Measurements from ENCODE around the gene REN.

Gene REN

DNA sequence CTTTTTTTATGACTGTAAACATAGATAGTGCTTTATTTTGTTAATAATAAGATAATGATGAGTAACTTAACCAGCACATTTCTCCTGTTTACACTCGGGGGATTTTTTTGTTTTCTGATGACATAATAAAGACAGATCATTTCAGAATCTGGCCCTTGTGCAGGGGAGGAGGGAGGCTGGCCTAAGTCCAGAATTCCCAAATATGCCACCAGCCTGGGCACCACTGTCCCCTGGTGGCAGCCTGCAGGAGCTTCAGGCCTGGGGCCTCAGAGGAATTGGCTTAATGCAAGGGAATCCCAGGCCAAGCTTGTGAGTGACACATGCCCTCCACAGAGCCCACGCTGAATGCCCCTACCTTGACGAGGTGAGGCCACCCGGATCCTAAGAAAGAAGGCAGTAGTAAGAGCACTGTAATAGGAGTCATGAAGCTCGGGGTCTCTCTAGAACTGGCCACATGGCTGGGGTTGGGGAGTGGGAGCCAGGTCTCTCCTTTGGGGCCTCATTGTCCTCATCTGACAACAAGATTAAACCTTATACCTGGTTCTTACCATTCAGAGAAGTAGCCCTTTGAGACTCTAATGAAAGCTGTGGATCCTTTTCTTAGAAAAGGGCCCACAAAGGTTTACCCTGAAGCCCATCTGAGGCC is 38.4 kb downstream of the REN start:
- Histone ChIP-seq H3K27me3 (ENCODE audit: control insufficient read depth, insufficient read depth, low read length) (no peaks in the 10 kb centered on the region), H3K4me3 (ENCODE audit: low read length) (no peak overlapping the region), H3K27ac (ENCODE audit: low read length) (no peak overlapping the region), H3K9me3 (ENCODE audit: control insufficient read depth, low read depth, low read length) (no peaks in the 10 kb centered on the region), H3K36me3 (ENCODE audit: control insufficient read depth, low read depth, low read length) (peaks cover 31% of the 10 kb centered on the region), H3K9ac (ENCODE audit: low read length) (no peak overlapping the region), H3K4me1 (ENCODE audit: control insufficient read depth, low read depth, low read length) (peaks cover 16% of the 10 kb centered on the region)

- Histone ChIP-seq H3K36me3 (ENCODE audit: control insufficient read depth, low read depth, low read length) (peaks cover 39% of the 10 kb centered on the region), H3K9me3 (ENCODE audit: control insufficient read depth, low read depth, low read length) (no peaks in the 10 kb centered on the region), H3K4me1 (ENCODE audit: control insufficient read depth, low read depth, low read length) (peaks cover 16% of the 10 kb centered on the region), H3K9ac (ENCODE audit: low read length) (no peak overlapping the region), H3K27ac (ENCODE audit: low read length) (no peak overlapping the region), H3K27me3 (ENCODE audit: control insufficient read depth, insufficient read depth, low read length) (no peaks in the 10 kb centered on the region), H3K4me3 (ENCODE audit: low read length) (no peak overlapping the region)
Observed at GRCh38 chr1:204126956-204127355, 39.2 kb downstream of the REN start.

- Histone ChIP-seq H3K27ac (ENCODE audit: low read length) (no peak overlapping the region), H3K9ac (ENCODE audit: low read length) (no peak overlapping the region), H3K9me3 (ENCODE audit: control insufficient read depth, low read depth, low read length) (no peaks in the 10 kb centered on the region), H3K4me1 (ENCODE audit: control insufficient read depth, low read depth, low read length) (peaks cover 16% of the 10 kb centered on the region), H3K27me3 (ENCODE audit: control insufficient read depth, insufficient read depth, low read length) (no peaks in the 10 kb centered on the region), H3K4me3 (ENCODE audit: low read length) (no peak overlapping the region), H3K36me3 (ENCODE audit: control insufficient read depth, low read depth, low read length) (peaks cover 42% of the 10 kb centered on the region)
Observed at GRCh38 chr1:204126386-204126785, 39.8 kb downstream of the REN start.

GRCh38 chr1:204125759-204126351 is 40.3 kb downstream of the REN start:
- H3K36me3 ChIP-seq (ENCODE audit: control insufficient read depth, low read depth, low read length): peaks cover 45% of the 10 kb centered on the region
- no peaks in the 10 kb centered on the region for H3K9me3 ChIP-seq (ENCODE audit: control insufficient read depth, low read depth, low read length)
- H3K27ac ChIP-seq (ENCODE audit: low read length): no peak overlapping the region
- no peaks in the 10 kb centered on the region for H3K27me3 ChIP-seq (ENCODE audit: control insufficient read depth, insufficient read depth, low read length)
- no peak overlapping the region for H3K4me3 ChIP-seq (ENCODE audit: low read length)
- peaks cover 11% of the 10 kb centered on the region for H3K4me1 ChIP-seq (ENCODE audit: control insufficient read depth, low read depth, low read length)
- no peak overlapping the region for H3K9ac ChIP-seq (ENCODE audit: low read length)

DNA sequence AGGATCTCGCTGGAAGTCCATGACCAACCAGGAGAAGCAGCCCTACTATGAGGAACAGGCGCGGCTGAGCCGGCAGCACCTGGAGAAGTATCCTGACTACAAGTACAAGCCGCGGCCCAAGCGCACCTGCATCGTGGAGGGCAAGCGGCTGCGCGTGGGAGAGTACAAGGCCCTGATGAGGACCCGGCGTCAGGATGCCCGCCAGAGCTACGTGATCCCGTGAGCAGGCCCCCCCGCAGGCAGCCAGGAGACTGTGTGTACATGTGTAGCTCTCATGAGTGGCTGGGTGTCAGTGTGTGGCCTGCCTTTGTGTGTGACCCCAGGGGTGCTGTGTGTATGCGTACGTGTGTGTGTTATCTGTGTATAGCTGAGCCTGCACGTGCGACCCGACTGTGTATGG is 41.5 kb downstream of the REN start:
- Histone ChIP-seq H3K9me3 (ENCODE audit: control insufficient read depth, low read depth, low read length) (no peaks in the 10 kb centered on the region), H3K36me3 (ENCODE audit: control insufficient read depth, low read depth, low read length) (peaks cover 56% of the 10 kb centered on the region), H3K9ac (ENCODE audit: low read length) (no peak overlapping the region), H3K27ac (ENCODE audit: low read length) (no peak overlapping the region), H3K4me3 (ENCODE audit: low read length) (no peak overlapping the region), H3K27me3 (ENCODE audit: control insufficient read depth, insufficient read depth, low read length) (no peaks in the 10 kb centered on the region), H3K4me1 (ENCODE audit: control insufficient read depth, low read depth, low read length) (peaks cover 10% of the 10 kb centered on the region)

DNA sequence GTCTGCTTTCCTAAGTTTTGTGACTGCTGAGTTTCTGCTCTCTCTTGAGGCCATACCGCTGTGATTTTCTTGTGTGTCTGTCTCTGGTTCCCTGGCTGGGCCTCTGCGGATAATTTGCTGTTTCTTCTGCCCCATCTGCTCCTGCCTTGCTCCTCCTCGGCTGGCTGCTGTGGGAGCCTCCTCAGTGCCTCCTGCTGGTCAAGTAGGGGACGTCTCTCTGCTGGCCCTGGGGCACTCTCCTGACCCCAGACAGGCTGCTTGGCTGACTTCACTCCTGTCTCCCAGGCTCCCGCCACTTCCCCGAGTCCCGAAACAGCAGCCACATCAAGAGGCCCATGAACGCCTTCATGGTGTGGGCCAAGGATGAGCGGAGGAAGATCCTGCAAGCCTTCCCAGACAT is 42.8 kb downstream of the REN start:
- Histone ChIP-seq H3K9ac (ENCODE audit: low read length) (no peak overlapping the region), H3K9me3 (ENCODE audit: control insufficient read depth, low read depth, low read length) (no peaks in the 10 kb centered on the region), H3K36me3 (ENCODE audit: control insufficient read depth, low read depth, low read length) (peaks cover 68% of the 10 kb centered on the region), H3K4me3 (ENCODE audit: low read length) (no peak overlapping the region), H3K27me3 (ENCODE audit: control insufficient read depth, insufficient read depth, low read length) (no peaks in the 10 kb centered on the region), H3K27ac (ENCODE audit: low read length) (no peak overlapping the region), H3K4me1 (ENCODE audit: control insufficient read depth, low read depth, low read length) (no peaks in the 10 kb centered on the region)

DNA sequence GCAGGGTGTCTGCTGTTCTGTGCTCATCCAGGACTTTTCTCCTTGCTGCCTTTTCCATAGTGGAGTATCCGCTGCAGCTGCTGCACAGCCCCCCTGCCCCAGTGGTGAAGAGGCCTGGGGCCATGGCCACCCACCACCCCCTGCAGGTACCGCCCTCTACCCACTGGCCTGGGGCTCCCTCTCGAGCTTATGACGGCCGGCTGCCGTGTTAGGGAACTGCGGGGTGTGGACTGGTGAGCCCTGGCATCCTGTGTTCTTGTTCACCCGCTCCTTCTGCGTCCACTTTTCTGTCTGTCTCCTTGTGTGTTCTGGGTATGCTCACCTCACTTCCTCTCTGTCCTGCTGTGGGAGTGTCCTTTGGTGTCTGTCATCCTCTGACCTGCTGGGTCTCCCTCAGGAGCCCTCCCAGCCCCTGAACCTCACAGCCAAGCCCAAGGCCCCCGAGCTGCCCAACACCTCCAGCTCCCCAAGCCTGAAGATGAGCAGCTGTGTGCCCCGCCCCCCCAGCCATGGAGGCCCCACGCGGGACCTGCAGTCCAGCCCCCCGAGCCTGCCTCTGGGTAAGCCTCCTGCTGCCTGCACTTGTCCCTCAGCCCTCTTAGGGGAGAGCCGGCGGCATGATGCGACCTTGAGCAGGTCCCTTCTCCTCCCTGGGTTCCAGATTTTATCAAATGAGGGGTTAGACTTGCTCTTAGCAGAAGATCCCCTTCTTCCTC is 44.1 kb downstream of the REN start:
- Histone ChIP-seq H3K27ac (ENCODE audit: low read length) (no peak overlapping the region), H3K4me1 (ENCODE audit: control insufficient read depth, low read depth, low read length) (no peaks in the 10 kb centered on the region), H3K27me3 (ENCODE audit: control insufficient read depth, insufficient read depth, low read length) (no peaks in the 10 kb centered on the region), H3K4me3 (ENCODE audit: low read length) (no peak overlapping the region), H3K9ac (ENCODE audit: low read length) (no peak overlapping the region), H3K9me3 (ENCODE audit: control insufficient read depth, low read depth, low read length) (no peaks in the 10 kb centered on the region), H3K36me3 (ENCODE audit: control insufficient read depth, low read depth, low read length) (peaks cover 79% of the 10 kb centered on the region)

GRCh38 chr1:204116539-204116938 is 49.6 kb downstream of the REN start:
- Histone ChIP-seq H3K36me3 (ENCODE audit: control insufficient read depth, low read depth, low read length) (peaks cover 59% of the 10 kb centered on the region), H3K4me1 (ENCODE audit: control insufficient read depth, low read depth, low read length) (peaks cover 4% of the 10 kb centered on the region), H3K27me3 (ENCODE audit: control insufficient read depth, insufficient read depth, low read length) (no peaks in the 10 kb centered on the region), H3K4me3 (ENCODE audit: low read length) (no peak overlapping the region), H3K9ac (ENCODE audit: low read length) (no peak overlapping the region), H3K9me3 (ENCODE audit: control insufficient read depth, low read depth, low read length) (no peaks in the 10 kb centered on the region), H3K27ac (ENCODE audit: low read length) (no peak overlapping the region)

GRCh38 chr1:204115116-204115515 is 51.0 kb downstream of the REN start:
- Histone ChIP-seq H3K27me3 (ENCODE audit: control insufficient read depth, insufficient read depth, low read length) (no peaks in the 10 kb centered on the region), H3K27ac (ENCODE audit: low read length) (no peak overlapping the region), H3K4me1 (ENCODE audit: control insufficient read depth, low read depth, low read length) (peaks cover 13% of the 10 kb centered on the region), H3K36me3 (ENCODE audit: control insufficient read depth, low read depth, low read length) (peaks cover 49% of the 10 kb centered on the region), H3K9me3 (ENCODE audit: control insufficient read depth, low read depth, low read length) (no peaks in the 10 kb centered on the region), H3K4me3 (ENCODE audit: low read length) (no peak overlapping the region), H3K9ac (ENCODE audit: low read length) (no peak overlapping the region)

GRCh38 chr1:204114606-204115005 is 51.5 kb downstream of the REN start:
- Histone ChIP-seq H3K4me3 (ENCODE audit: low read length) (no peak overlapping the region), H3K9ac (ENCODE audit: low read length) (no peak overlapping the region), H3K36me3 (ENCODE audit: control insufficient read depth, low read depth, low read length) (peaks cover 44% of the 10 kb centered on the region), H3K4me1 (ENCODE audit: control insufficient read depth, low read depth, low read length) (peaks cover 13% of the 10 kb centered on the region), H3K27me3 (ENCODE audit: control insufficient read depth, insufficient read depth, low read length) (no peaks in the 10 kb centered on the region), H3K27ac (ENCODE audit: low read length) (no peak overlapping the region), H3K9me3 (ENCODE audit: control insufficient read depth, low read depth, low read length) (no peaks in the 10 kb centered on the region)

- Histone ChIP-seq H3K27me3 (ENCODE audit: control insufficient read depth, insufficient read depth, low read length) (no peaks in the 10 kb centered on the region), H3K36me3 (ENCODE audit: control insufficient read depth, low read depth, low read length) (peaks cover 37% of the 10 kb centered on the region), H3K9me3 (ENCODE audit: control insufficient read depth, low read depth, low read length) (no peaks in the 10 kb centered on the region), H3K4me3 (ENCODE audit: low read length) (no peak overlapping the region), H3K27ac (ENCODE audit: low read length) (no peak overlapping the region), H3K9ac (ENCODE audit: low read length) (no peak overlapping the region), H3K4me1 (ENCODE audit: control insufficient read depth, low read depth, low read length) (peaks cover 19% of the 10 kb centered on the region)
Observed at GRCh38 chr1:204113896-204114295, 52.2 kb downstream of the REN start.
